Ammon's horn (tissue), 1 donor: ENCODE data around the gene CHIT1.
"Not testable (repeated sequence)": the region's sequence is repeated elsewhere in the genome, so short reads cannot be mapped to it uniquely, and the experiment has no call there.

Experiments used
- DNase-seq: peaks from one replicate; pipeline ENCODE4 v3.0.0-alpha.2; 2016; ENCODE audit warnings: low spot score

The CHIT1 gene

DNA sequence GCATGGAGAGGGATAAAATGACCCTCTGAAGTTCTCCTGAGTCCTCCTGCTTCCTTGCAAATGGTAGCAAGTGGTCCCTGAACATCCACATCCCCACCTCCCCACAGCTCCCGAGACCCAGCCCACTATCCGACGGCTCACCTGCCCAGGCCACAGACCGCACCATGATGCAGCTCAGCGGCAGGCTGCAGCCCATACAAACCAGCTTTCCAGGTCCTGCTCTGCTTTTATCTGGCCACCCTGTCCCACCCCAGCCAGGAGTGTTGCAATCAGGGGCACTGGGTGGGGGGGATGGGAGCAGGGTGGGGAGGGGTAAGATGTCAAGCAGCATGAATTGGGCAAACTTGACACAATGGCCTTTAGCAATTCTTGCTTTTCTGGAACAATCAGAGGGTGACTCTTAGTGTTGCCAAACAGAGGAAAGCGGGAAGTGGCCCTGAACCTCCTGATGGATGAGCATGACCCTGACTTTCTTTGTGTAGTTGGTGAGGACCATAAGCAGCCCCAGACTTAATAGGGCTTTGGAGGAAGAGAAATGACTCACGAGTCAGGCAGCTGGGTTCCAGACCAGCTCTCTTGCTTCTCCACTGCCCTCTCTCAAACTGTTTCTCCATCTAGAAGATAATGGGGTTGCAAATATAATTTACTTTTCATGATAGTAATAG, at the start of gene CHIT1:
CHIT1 (minus strand) TSS at position 203 of the 665 bp plus-strand sequence; CDS start at position 166, 37 bp downstream.
- DNase-seq = no peak

DNA sequence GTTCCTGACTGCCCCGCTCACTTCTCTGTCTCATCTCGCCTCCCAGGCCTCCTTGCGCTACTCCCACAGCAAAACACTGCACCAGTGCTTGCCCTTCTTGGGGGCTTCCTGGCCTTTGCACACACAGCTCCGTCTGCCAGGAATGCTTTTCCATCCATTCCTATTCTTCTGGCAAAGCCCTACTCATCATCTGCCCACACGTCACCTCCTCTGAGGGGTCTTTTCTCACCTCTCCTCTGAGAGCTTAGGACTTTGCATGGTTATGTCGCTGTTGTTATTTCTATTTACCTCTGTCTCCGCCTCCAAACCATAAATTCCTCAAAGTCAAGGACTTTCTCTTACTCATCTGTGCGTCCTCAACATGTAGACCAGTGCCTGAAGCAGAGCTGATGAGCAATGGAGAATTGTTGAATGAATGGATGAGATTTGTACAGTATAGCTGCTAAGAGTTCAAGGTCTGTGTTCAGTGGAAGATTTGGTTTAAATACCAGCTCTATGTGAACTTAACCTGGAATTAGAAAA, 49.5 kb upstream of the CHIT1 start:
- no peak for DNase-seq

- peak; percentile 96 for DNase-seq
Measured at GRCh38 chr1:203278082-203278884, 48.8 kb upstream of the CHIT1 start.

- no peak for DNase-seq
Measured at GRCh38 chr1:203276916-203277545, 47.6 kb upstream of the CHIT1 start.

- no peak for DNase-seq
Measured at GRCh38 chr1:203276408-203276807, 46.9 kb upstream of the CHIT1 start.

DNA sequence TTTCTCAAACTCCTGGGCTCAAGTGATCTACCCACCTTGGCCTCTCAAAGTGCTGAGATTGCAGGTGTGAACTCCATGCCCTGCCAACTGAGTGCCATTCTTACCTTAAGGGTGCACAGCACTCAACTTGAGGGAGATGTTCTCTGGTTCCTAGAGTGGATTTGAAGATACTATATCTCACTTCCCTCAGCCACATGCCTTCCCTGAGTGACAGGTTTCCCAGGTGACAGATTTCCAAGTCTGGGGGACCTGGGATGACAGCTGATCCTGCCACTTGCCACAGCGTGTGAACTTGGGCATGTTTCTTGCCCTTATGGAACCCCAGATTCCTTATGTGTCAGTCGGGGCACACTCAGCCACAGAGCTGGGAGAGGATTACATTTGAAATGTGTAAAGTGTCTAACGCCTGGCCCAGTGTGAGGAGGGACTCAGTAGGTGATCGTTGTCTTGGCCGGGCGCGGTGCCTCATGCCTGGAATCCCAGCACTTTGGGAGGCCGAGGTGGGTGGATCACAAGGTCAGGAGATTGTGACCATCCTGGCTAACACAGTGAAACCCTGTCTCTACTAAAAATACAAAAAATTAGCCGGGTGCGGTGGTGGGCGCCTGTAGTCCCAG, 46.3 kb upstream of the CHIT1 start:
- no peak for DNase-seq

DNA sequence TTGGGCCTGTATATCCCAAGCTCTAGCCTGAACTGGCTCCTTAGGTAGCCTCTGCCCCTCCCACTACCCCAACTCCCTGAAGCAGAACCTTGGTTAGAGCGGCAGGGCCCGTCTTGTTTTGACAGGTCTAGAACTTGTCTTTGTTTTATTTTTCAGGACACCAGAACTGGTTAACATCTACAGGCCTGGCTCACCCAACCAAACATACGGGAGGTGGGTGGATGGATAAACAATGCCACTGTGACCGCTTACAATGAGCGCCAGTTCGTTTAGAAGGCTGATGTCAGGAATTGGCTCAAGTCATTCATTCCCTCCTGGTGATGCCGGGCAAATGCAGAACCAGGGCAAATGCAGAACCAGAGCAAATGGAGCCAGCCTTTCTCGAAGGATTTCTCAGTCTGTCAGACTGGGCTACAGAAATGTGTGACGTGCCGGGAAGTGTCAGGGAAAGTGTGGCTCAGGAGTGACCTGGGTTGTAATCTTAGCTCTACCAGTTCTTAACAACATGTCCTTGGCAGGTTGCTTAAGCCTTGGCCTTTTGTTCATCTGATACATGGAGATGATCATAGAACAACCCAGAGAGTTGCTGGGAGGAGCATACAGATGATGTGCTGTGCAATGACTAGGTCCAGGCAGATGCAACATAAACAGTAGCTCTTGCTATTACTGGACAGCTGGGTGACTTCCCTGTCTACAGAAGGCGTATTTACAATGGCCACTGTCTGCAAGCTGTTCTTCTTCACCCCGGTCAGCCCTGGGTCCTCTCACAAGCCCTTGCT, 45.3 kb upstream of the CHIT1 start:
- DNase-seq = peak; percentile 93

GRCh38 chr1:203273869-203274602, 44.6 kb upstream of the CHIT1 start:
- peak; percentile 79 for DNase-seq

GRCh38 chr1:203273206-203273868, 43.9 kb upstream of the CHIT1 start:
- DNase-seq = peak; percentile 93

DNA sequence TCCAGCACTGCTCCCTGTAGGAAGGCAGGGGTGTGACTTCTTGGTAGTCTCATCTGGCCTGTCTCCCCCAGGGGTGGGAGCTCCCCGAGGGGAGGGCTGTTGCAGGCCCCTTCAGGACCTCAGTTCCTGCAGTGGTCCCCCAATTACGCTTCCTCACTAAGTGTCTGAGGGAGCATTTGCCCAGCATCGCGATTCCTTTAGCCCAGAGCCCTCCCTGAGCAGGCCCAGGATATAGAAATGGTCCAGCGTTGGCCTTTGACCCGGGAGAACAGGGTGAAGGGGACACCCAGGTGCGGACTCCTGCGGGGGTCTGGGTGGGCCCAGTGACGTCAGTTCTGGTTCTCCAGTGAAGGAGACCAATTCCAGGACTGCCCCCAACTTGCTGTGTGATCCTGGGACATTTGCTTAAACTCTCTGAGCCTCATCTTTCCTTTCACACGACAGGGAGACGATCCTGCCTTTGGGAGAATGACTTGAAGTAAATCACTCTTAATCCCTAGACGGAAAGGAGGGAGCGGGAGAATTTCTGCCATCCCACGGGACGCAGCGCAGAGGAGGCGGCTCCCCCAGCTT, 43.2 kb upstream of the CHIT1 start:
- DNase-seq = no peak

GRCh38 chr1:203271962-203272632, 42.6 kb upstream of the CHIT1 start:
- DNase-seq = no peak

- DNase-seq = peak; percentile 85
Measured at GRCh38 chr1:203271018-203271743, 41.7 kb upstream of the CHIT1 start.

DNA sequence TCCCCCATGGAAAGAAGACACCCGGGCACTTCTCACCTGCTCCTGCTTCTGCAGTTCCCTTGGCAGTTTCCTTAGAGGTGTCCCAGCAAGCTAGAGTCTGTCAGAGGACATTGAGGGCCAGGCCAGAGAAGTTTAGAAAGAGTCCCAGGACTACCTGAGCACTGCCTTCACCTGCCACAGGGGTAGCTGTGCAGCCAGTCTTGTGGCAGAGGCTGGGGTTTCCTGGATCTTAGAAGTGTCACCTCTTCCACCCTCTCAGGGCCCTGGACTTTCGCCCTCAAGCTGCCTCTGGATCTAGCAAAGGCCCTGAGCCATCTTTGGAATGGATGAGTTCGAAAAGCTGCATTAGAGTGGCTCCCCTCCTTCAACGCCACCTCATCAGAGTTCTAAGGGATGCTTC, 41.0 kb upstream of the CHIT1 start:
- DNase-seq = no peak

GRCh38 chr1:203269654-203270020, 40.2 kb upstream of the CHIT1 start:
- no peak for DNase-seq

DNA sequence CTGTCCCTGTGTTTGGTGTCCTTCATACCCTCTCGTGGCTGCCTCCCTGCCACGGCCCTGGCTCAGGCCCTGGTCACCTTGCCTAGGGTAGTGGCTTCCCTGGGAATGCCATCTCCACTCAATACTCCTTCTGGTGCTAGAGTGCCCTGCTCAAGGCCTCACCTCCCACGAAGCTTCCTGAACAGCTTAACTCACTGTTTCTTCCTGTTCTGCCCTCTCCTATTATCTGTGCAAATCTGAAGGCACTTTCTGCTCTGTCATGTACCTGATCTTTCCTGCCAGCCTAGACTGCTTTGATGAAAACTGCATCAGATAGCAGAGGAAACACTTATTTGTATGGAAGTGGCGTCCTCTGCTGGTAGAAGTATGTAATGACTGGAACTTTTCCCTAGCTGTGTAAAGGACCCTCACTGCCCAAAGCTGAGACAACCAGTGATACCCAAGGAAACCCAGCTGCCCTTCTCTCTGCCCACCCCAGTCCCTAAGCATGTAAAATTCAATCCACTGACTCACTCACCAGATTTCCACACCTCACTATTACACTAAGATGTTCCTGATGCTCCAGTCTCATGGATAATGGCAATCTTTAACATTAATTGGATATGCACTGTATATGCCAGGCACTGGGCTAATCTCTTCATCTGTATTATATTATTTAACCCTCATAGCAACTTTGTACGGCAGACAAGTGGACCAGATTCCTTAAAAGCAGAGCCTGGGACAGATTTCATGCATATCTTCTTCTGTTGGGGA, 39.6 kb upstream of the CHIT1 start:
- DNase-seq = peak; percentile 92

DNA sequence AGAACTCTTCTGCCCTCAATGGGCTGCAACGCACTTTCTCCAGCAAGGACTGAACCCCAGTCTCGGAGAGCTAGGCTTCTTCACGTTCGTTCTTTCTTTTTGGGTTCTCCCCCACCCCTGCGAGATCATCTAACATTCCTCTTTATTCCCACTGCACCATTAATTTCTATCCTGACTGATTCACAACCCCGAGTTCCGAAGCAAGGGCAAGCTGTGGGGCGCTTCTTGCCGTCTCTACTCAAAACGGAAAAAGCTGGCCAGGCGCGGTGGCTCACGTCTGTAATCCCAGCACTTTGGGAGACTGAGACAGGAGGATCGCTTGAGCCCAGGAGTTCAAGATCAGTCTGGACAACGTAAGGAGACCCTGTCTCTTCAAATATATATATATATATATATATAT, 38.4 kb upstream of the CHIT1 start:
- no peak for DNase-seq

GRCh38 chr1:203267347-203267846, 37.9 kb upstream of the CHIT1 start:
- peak; percentile 93 for DNase-seq

DNA sequence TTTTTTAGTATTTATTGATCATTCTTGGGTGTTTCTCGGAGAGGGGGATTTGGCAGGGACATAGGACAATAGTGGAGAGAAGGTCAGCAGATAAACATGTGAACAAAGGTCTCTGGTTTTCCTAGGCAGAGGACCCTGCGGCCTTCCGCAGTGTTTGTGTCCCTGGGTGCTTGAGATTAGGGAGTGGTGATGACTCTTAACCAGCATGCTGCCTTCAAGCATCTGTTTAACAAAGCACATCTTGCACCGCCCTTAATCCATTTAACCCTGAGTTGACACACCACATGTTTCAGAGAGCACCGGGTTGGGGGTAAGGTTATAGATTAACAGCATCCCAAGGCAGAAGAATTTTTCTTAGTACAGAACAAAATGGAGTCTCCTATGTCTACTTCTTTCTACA, 36.7 kb upstream of the CHIT1 start:
- not testable (repeated sequence) for DNase-seq
